ENCODE data around the gene TFAP2D.

Gene TFAP2D

GRCh38 chr6:50720623-50721022 is 7.3 kb downstream of the TFAP2D start:
- no peak for DNase-seq (ENCODE audit: low spot score)

GRCh38 chr6:50721978-50722377 is 8.7 kb downstream of the TFAP2D start:
- DNase-seq (ENCODE audit: low spot score) = no peak

- DNase-seq (ENCODE audit: low spot score) = no peak
These were observed 9.7 kb downstream of the TFAP2D start for GRCh38 chr6:50722829-50723554.

GRCh38 chr6:50724381-50725124 is 11.2 kb downstream of the TFAP2D start:
- no peak for DNase-seq (ENCODE audit: low spot score)

GRCh38 chr6:50734488-50734887 is 21.2 kb downstream of the TFAP2D start:
- no peak for DNase-seq (ENCODE audit: low spot score)

GRCh38 chr6:50742161-50742560 is 28.8 kb downstream of the TFAP2D start:
- no peak for DNase-seq (ENCODE audit: low spot score)

GRCh38 chr6:50744976-50745375 is 31.6 kb downstream of the TFAP2D start:
- no peak for DNase-seq (ENCODE audit: low spot score)

GRCh38 chr6:50762798-50763197 is 49.5 kb downstream of the TFAP2D start:
- no peak for DNase-seq (ENCODE audit: low spot score)

GRCh38 chr6:50778696-50779095 is 65.4 kb downstream of the TFAP2D start:
- DNase-seq (ENCODE audit: low spot score) = no peak

- DNase-seq (ENCODE audit: low spot score) = no peak
These were observed 67.1 kb downstream of the TFAP2D start for GRCh38 chr6:50780382-50780781.

- no peak for DNase-seq (ENCODE audit: low spot score)
These were observed 72.6 kb downstream of the TFAP2D start for GRCh38 chr6:50785921-50786320.

GRCh38 chr6:50791900-50792508 is 78.7 kb downstream of the TFAP2D start:
- DNase-seq (ENCODE audit: low spot score) = peak; percentile 65

GRCh38 chr6:50792771-50793170 is 79.4 kb downstream of the TFAP2D start:
- DNase-seq (ENCODE audit: low spot score) = no peak

GRCh38 chr6:50795574-50795973 is 82.2 kb downstream of the TFAP2D start:
- no peak for DNase-seq (ENCODE audit: low spot score)

- DNase-seq (ENCODE audit: low spot score) = no peak
These were observed 91.0 kb downstream of the TFAP2D start for GRCh38 chr6:50804283-50804682.

- DNase-seq (ENCODE audit: low spot score) = no peak
These were observed 93.7 kb downstream of the TFAP2D start for GRCh38 chr6:50807035-50807434.

- DNase-seq (ENCODE audit: low spot score) = peak; percentile 21
These were observed 102.2 kb downstream of the TFAP2D start for GRCh38 chr6:50815436-50816114.

GRCh38 chr6:50816115-50816675 is 102.9 kb downstream of the TFAP2D start:
- DNase-seq (ENCODE audit: low spot score) = peak; percentile 81

GRCh38 chr6:50816947-50817645 is 103.8 kb downstream of the TFAP2D start:
- no peak for DNase-seq (ENCODE audit: low spot score)

GRCh38 chr6:50817646-50817950 is 104.3 kb downstream of the TFAP2D start:
- DNase-seq (ENCODE audit: low spot score) = no peak

- DNase-seq (ENCODE audit: low spot score) = no peak
These were observed 104.7 kb downstream of the TFAP2D start for GRCh38 chr6:50818020-50818419.

- no peak for DNase-seq (ENCODE audit: low spot score)
These were observed 105.3 kb downstream of the TFAP2D start, which contains the start of gene TFAP2B for GRCh38 chr6:50818673-50819072. TFAP2B (plus strand) TSS chr6:50818871; CDS start chr6:50818892, 21 bp downstream.

Measured in NAMALWA (cell line).